HG03135 (cell line): ENCODE data around the gene PRKCH.
A peak's percentile ranks its signal among the peaks of the same experiment; 100 is the strongest.

Source experiments
- ATAC-seq: cut with Tn5 transposase; IDR thresholded peaks from one replicate; pipeline ENCODE4 v1.9.1; 2021; ENCODE audit warnings: mild to moderate bottlenecking, moderate library complexity; ENCODE audit not compliant: unreplicated experiment

PRKCH gene

GRCh38 chr14:61560323-61560722, 238.9 kb downstream of the PRKCH start:
- ATAC-seq: no peak

GRCh38 chr14:61561104-61561503, 239.7 kb downstream of the PRKCH start:
- ATAC-seq: no peak

DNA sequence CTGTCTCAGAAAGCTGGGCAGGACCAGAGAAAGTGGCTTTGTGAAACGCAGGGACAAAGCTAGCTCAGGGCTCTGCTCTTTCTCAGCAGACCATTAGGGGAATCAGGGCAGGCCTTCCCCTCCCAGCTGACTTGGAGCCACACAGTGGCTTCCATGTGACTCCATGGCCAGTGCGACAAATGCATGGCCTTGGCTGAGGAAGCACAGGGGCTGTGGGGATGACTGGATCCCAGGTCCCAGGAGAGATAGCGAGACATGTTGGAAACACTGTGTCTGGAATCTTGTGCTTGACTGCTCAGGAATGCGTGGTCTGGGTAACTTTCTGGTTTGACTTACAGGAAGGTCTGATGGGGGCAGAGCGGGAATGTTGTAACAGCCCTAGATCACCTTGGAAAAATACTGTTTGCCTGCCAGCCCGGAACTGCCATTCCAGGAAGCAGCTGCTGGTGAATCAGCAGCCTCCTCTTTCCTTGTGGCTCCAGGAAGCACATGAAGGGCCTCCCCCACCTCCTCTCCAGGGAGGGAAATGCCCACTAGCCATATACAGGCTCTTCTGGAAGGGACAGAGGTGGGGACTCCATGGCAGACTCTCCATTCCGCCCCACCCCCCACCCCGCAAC, 240.4 kb downstream of the PRKCH start:
- no peak for ATAC-seq

GRCh38 chr14:61562321-61563161, 241.2 kb downstream of the PRKCH start:
- ATAC-seq: no peak

DNA sequence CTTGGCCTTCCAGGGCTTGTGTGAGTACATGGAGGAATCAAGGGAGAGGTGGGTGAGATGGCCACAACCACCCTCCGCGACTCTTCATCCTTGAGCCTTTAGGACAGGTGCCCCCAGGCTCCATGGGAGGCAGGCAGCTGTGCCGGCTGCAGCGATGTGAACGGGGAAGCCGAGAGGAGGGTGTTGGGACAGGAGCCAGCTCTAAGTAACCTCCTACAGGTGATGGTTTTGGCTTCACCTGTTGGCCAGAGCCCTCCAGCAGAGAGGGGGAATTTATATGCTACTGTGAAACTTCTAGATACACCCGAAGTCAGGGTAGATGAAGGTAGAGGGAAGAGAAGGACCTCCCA, 241.8 kb downstream of the PRKCH start:
- no peak for ATAC-seq

- ATAC-seq: no peak
These were observed 242.7 kb downstream of the PRKCH start for GRCh38 chr14:61563880-61564617.

DNA sequence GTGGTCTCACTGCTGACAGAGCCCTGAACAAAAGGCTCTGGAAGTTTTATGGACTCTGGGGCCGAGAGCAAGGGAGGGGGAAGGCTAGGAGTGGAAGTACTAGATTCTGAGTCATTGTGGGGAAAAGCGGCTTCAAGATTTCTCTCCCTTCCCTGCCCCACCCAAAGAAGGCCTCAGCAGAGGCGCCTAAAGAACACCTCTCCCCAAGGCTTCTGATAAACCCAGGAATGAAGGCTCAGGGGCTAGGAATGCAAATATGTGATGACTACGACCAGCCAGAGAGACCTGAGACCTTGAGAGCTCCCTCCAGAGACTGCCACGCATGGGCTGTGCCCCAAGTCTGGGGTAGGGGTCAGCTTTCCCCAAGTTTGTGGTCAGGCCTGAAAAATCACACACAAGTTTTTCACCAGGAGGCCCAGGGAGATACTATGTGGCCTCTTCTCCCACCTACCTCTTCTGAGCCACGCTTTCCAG, 243.3 kb downstream of the PRKCH start:
- ATAC-seq: no peak

- no peak for ATAC-seq
These were observed 243.8 kb downstream of the PRKCH start for GRCh38 chr14:61565181-61565580.

DNA sequence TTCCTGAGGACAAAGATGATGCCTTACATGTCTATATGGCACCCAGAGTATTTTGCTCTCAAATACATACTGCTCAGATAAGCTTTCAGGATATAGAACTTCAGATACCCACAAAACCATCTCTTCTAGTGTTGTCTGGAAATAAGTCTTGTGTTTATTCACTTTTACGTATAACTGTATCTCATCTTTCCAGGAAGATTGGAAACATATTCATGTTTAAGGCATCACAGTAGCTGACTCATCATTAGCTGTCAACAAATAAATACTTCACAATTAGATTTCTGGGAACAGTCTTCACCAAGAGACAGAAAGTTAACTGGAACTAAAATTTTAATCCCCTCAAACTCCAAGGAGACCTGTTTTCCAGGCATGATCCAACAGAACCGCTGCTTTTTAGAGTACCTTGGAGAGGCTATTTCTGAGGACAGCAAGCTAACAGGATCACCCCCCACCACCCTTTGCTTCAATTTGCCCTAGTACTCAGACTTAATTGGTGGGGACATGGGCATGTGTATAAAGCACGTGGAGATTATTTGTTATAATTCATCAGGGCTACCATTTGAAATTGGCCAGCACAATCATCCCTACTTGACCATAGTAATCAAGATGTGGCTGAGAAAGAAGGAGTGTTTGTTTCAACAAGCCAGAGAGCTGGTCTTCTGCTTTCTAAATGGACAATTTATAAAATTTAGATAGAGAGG, 244.6 kb downstream of the PRKCH start:
- no peak for ATAC-seq

DNA sequence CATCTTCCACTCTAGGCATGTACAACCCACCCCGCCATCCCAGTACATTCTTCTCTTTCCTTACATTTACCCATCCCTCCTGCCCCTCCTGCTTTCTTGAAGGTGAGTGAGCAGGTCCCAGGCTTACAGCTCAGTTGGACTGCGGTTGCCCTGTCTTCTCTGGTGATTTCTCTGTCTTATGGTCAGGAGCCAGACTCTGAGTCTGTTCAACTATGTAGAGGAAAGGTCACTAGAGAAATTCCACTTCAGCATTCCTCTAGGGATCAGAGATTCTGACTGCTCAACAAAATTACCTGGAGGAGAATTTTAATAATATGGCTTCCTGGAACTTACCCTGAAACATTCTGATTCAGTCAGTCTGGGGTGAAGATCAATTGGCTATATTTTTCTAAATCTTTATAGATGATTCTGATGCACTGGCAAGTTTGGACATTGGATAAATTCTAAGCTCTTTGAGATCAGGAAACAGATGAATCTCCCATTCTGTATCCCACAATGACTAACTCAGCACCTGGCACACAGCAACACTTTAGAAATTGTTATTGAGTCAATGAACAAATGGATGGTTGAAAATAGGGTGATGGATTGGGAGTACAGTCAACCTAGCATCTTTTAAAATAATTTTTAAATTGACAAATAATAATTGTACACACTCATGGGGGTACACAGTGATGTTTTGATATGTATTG, 245.3 kb downstream of the PRKCH start:
- ATAC-seq: no peak

DNA sequence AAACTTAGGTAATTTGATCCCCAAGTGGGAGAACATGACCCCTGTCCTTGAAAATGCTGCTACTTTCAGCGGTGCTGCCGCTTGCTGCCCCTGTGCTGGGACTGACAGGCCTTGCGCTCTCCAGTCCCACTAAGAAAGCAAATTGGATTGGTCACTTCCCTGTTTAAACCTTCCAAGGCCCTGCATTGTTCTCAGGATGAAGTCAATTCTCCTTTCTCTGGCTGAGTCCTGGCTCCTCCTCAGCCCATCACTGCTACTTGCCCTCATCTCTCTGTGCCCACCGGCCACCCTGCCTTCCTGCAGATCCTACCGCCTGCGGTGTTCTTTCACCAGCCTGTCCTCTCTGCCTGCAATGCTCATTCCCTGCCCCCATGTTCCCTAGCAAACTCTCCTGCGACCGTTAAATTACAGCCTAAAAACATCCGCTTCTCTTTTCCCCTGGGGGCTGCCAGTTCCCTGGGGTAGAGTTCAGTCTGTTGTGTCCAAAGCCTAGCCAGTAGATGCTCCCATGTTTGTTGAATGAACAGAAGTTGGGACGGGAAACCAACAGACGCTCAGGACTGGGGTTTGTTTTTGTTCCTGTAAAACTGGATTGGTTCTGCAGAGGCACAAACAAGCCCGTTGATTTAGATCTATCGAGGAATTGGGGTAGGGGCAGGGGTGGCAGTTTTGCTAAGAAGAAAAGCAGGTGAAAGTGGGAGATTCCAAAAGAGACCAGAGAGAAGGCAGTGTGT, 246.6 kb downstream of the PRKCH start:
- peak; percentile 4 for ATAC-seq

DNA sequence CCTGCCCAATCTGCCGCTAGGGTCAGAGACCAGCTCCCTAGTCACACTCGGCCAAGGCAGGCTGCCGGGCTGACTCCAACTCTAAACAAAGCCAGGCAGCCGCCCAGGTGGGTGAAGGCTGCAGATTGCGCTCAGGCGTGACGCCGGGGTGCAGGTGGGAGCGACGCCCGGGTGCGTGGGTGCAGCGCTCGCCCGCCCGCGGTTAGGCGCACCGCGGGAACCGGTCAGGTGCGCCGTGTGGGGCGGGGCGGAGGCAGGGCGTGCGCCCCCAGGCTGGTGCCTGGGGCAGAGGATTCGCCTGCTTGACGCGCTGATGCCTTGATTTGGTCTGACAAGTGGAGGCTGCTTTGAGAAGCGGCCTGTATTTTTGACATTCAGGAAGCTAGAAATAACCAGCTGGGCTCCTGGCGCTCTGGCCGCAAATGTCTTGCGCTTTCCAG, 247.2 kb downstream of the PRKCH start:
- peak; percentile 81 for ATAC-seq

DNA sequence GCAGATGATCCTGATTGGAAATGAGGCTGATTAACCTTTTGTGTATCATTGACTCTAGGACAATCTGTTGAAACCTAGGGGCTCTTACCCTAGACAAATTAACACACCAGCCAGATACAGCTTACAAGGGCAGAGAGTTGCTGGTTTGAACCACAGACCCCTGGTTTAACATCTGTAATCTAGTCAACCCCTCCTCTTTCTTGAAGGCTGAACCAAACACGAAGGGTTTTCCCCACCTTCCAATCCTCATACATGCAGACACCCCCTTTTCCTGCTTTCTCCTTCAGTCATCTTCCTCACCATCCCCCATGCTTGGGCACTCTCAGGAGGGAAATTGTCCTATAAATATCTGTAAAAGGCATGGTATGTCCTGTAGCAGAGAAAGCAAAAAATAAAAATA, 247.9 kb downstream of the PRKCH start:
- ATAC-seq: no peak

GRCh38 chr14:61569812-61570548, 248.6 kb downstream of the PRKCH start:
- ATAC-seq: no peak

DNA sequence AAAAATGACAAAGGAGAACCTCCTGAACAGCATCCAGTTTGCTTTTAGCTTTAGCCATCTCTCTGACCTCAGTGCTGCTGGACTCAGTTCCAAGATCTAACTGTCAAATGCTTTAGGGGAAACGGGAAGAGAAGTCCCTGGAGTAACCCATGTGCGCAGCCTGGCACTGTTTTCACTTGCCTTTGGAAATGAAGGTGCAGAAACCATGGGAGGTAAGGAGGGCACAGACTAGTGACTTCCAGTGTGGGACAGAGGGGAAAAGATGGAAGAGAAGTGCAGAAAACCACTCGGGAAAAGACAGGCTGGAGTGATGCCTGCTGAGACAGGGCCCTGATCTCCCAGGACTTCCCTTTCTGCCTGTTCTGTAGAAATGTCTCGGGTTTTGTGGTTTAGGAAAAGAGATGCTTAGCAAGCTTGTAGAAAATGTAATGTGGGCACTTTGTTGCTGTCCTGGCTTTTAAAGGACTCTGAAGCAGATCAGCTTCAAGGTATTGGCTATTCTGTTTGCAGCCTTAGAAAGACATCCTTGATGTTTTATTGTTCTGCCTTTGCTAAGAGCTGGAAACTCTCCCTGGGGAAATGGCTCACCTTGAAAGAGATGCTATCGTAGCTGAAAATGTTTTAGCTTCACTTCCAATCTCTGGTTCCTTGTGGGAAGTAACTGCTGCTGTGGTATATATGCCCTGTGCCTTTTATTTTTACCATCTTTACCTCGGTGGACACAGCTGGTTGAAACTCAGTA, 249.3 kb downstream of the PRKCH start:
- no peak for ATAC-seq

DNA sequence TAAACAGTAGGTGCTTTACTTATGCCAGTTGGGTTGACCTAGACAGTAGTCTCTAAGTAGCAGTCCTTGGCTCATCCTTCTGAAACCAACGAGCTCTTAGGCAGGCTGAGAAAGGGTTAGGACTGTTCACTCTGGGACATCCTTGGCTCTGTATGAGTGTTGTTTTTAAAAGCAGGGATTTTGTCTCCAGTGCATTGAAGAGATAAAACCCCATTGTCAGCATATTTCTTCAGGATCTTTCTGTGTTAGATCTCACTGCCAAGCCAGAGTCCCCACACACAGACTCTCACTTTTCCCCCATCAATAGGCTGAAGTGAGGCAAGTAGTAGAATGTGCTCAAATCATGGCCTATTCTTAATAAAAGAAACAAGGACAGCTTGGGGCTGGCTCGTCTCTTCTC, 250.5 kb downstream of the PRKCH start:
- ATAC-seq: no peak

DNA sequence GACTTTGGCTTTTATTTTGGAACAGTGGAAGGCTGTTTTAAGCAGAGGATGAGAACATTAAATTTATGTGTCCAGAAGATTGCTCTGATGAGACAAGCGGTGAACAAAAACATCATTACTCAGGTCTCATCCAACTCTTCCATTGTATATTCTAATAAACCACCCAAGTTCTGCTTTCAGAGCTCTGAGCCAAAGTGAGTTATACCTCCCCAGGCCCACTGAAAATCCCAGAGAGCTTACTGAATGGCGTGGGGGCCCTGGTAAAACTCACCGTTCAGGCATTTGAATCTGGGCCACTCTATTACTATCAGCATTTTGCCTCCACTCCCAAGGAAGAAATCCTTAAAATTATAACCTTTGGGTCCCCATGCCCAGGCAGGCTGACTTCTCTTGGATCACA, 251.9 kb downstream of the PRKCH start:
- ATAC-seq: no peak

DNA sequence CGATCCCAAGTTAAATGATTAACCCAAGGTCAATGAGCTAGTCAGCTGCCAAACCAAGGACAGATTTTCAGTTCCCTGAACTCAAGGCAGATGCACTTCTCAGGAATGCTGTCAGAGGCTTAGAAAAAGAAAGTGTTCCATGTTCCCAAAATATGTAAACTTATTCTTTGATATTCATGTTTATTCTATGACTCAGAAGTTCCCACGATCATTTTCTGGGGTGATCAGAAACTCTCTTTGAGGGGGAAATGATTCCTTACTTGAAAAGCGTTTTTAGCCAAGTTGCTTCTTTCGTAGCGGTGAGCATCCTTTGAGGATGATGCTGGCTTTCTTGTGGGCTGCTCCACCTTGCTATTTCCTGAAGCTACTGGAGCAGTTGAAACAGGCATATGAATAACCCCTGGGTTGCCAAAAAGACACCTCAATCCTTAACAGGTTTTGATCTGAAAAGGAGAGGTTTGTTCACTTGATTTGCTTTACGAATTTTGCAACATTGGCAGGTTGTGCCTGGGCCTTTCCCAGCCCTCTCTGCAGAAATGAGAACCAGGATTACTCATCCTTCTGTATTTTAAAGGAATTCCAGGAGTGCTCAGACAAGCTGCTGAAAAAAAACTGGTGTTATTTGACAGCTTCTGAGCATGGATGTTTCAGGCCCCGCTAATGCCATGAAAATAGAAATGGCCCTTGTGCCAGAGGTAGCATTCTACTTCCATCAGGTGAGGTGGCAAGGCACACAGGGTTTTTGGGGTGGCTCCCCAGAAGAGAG, 252.6 kb downstream of the PRKCH start:
- ATAC-seq: no peak
